ENCODE results near the gene KLHL22. TPM values are rescaled to one million over a fixed set of nuclear protein-coding genes. Genes with fewer than 3 reads are reported as not detected.
A peak's percentile ranks its signal among the peaks of the same experiment; 100 is the strongest.

Gene KLHL22
- total and polyA plus RNA-seq, 2 of the 13 experiments (the other 11 are each of a cell fraction or from before 2014, with no cell fraction given): 10.9 to 14.8 TPM

GRCh38 chr22:20437613-20438426 is 57.8 kb downstream of the KLHL22 start, which contains the start of gene SCARF2 (continued):
- TF ChIP-seq ZNF740 (CRISPR knock-in tag; IDR thresholded peaks at IDR 0.05) (no peak), ZNF20 (CRISPR knock-in tag; IDR thresholded peaks at IDR 0.05) (no peak), ZKSCAN5 (CRISPR knock-in tag; IDR thresholded peaks at IDR 0.05) (no peak), HOXA7 (CRISPR knock-in tag; IDR thresholded peaks at IDR 0.05) (no peak), HNRNPLL (IDR thresholded peaks at IDR 0.05; ENCODE audit: low read depth, low read length, poor library complexity, severe bottlenecking) (peak; percentile 58), ETV5 (CRISPR knock-in tag; IDR thresholded peaks at IDR 0.05; ENCODE audit: borderline replicate concordance) (no peak), ZSCAN12 (CRISPR knock-in tag; IDR thresholded peaks at IDR 0.05) (no peak), ATM (IDR thresholded peaks at IDR 0.05; ENCODE audit: borderline replicate concordance) (no peak), ZNF431 (CRISPR knock-in tag; IDR thresholded peaks at IDR 0.05; ENCODE audit: borderline replicate concordance, low read depth) (no peak), ZNF558 (CRISPR knock-in tag; IDR thresholded peaks at IDR 0.05; ENCODE audit: borderline replicate concordance) (peak; percentile 78; the same call in 1 of the 2 replicates), FOXP4 (CRISPR knock-in tag; IDR thresholded peaks at IDR 0.05) (no peak), DNMT1 (CRISPR knock-in tag; IDR thresholded peaks at IDR 0.05) (0 out of 2 replicates have a peak, but pooled peaks have one; percentile 62), TBX3 (IDR thresholded peaks at IDR 0.05; ENCODE audit: borderline replicate concordance) (no peak), ZNF615 (CRISPR knock-in tag; IDR thresholded peaks at IDR 0.05; ENCODE audit: borderline replicate concordance) (no peak), HOMEZ (CRISPR knock-in tag; IDR thresholded peaks at IDR 0.05; ENCODE audit: low read depth) (no peak), ZNF563 (CRISPR knock-in tag; IDR thresholded peaks at IDR 0.05) (no peak), ZNF275 (CRISPR knock-in tag; IDR thresholded peaks at IDR 0.05; ENCODE audit: borderline replicate concordance) (no peak), MZF1 (CRISPR knock-in tag; IDR thresholded peaks at IDR 0.05; ENCODE audit: borderline replicate concordance) (no peak), ZNF781 (CRISPR knock-in tag; IDR thresholded peaks at IDR 0.05; ENCODE audit: borderline replicate concordance, not compliant biosample characterization) (no peak), ZNF446 (CRISPR knock-in tag; IDR thresholded peaks at IDR 0.05) (peak; percentile 61; the same call in 1 of the 2 replicates), SOX5 (CRISPR knock-in tag; IDR thresholded peaks at IDR 0.05; ENCODE audit: borderline replicate concordance) (no peak), NR2F6 (IDR thresholded peaks at IDR 0.05) (no peak), NR2F6 (CRISPR knock-in tag; IDR thresholded peaks at IDR 0.05) (no peak), ZNF564 (CRISPR knock-in tag; IDR thresholded peaks at IDR 0.05) (no peak), ZNF460 (CRISPR knock-in tag; IDR thresholded peaks at IDR 0.05; ENCODE audit: borderline replicate concordance) (no peak), MAFG (CRISPR knock-in tag; IDR thresholded peaks at IDR 0.05) (no peak)

Measured in HepG2 (cell line).